Sigmoid colon (tissue), 7 donors: ENCODE measurements around the gene TGFBI. TPM values are rescaled to one million over a fixed set of nuclear protein-coding genes. Genes with fewer than 3 reads are reported as not detected.

ENCODE experiments used
- DNase-seq: peaks from one replicate; pipeline ENCODE4 v3.0.0-alpha.2; 2019
- H3K27ac ChIP-seq, 4 donors: fragments of 200-600 bp; sonication (generic); one replicate each; pipeline ENCODE4 v1.5.1; 2016 to 2019; ENCODE audit warnings: mild to moderate bottlenecking in 1 of 4
- H3K27me3 ChIP-seq, 3 donors: fragments of 200-600 bp; sonication (generic); one replicate each; pipeline ENCODE4 v1.5.1; 2019; ENCODE audit warnings: mild to moderate bottlenecking in 1 of 3
- H3K36me3 ChIP-seq, 4 donors: fragments of 200-600 bp; sonication (generic); one replicate each; pipeline ENCODE4 v1.5.1; 2016 to 2019
- H3K4me1 ChIP-seq, 4 donors: fragments of 200-600 bp; sonication (generic); one replicate each; pipeline ENCODE4 v1.5.1; 2017 to 2019
- H3K4me3 ChIP-seq, 4 donors: fragments of 200-600 bp; sonication (generic); one replicate each; pipeline ENCODE4 v1.5.1; 2017 to 2019; ENCODE audit warnings: mild to moderate bottlenecking in 2 of 4, moderate library complexity in 1 of 4
- H3K9me3 ChIP-seq, 4 donors: fragments of 200-600 bp in 3 of 4; sonication (generic) in 3 of 4; one replicate each; pipeline versions ENCODE4 v1.5.1 to v1.6.1; 2013 to 2019
- EP300 ChIP-seq, 4 donors: sonication (generic); formaldehyde crosslinking; IDR thresholded peaks; one replicate each; pipeline ENCODE4 v1.6.1; 2017; ENCODE audit warnings: antibody characterized with exemption in 4 of 4
- POLR2A ChIP-seq, 2 donors: fragments of 450-650 bp; IDR thresholded peaks; one replicate each; pipeline ENCODE4 v1.6.1; 2016; ENCODE audit warnings: antibody characterized with exemption in 2 of 2, mild to moderate bottlenecking in 2 of 2, moderate library complexity in 2 of 2
- POLR2AphosphoS5 ChIP-seq, 4 donors: sonication (generic); formaldehyde crosslinking; IDR thresholded peaks; one replicate each; pipeline ENCODE4 v1.6.1; 2017; ENCODE audit warnings: antibody characterized with exemption in 4 of 4
- whole genome bisulfite sequencing, 2 donors: extraction: QIAGEN DNeasy Blood & Tissue Kit; methylation state at CpG; one replicate each; pipeline ENCODE4 v1.1.7; 2013; 5-methylcytosine and 5-hydroxymethylcytosine counted together
- intact Hi-C: fragments of 100-400 bp; cut with DNase I; formaldehyde crosslinking; loops from one replicate; pipeline ENCODE4 v1.15.1; 2023
- polyA plus RNA-seq, 3 donors: library from polyadenylated mRNA; stranded (reverse); fragments of 200-250 nt; gene quantifications; one replicate each; pipeline ENCODE4 v1.2.3, GENCODE V29; 2013
- total RNA-seq, 4 donors: library from RNA; depleted of rRNA; stranded (reverse); fragments of >200 nt; gene quantifications; one replicate each; pipeline ENCODE4 v1.1.0, GENCODE V29; 2016
- TF ChIP-seq, protein P1 (sequence below), 4 experiments: fragments of 450-650 bp in 3 of 4; fragments of 200-600 bp in 1 of 4; IDR thresholded peaks; one replicate each; pipeline ENCODE4 v1.5.1; 2016 to 2019; ENCODE audit warnings: antibody characterized with exemption in 4 of 4, mild to moderate bottlenecking in 3 of 4, moderate library complexity in 2 of 4
- donor health status: healthy with polysubstance abuse.
- donor health status: Bipolar disorder and iron deficiency.
- donor health status: healthy.

The TGFBI gene
- total and polyA plus RNA-seq, 7 donors: 48.6 to 178 (median 67.4) TPM

- no peaks in the 10 kb centered on the region for H3K27me3 ChIP-seq
- no peak for DNase-seq
- TF ChIP-seq POLR2A (IDR thresholded peaks at IDR 0.05) (no peak), POLR2AphosphoS5 (IDR thresholded peaks at IDR 0.05) (no peak), EP300 (IDR thresholded peaks at IDR 0.05) (no peak)
- TF ChIP-seq, protein P1, sequence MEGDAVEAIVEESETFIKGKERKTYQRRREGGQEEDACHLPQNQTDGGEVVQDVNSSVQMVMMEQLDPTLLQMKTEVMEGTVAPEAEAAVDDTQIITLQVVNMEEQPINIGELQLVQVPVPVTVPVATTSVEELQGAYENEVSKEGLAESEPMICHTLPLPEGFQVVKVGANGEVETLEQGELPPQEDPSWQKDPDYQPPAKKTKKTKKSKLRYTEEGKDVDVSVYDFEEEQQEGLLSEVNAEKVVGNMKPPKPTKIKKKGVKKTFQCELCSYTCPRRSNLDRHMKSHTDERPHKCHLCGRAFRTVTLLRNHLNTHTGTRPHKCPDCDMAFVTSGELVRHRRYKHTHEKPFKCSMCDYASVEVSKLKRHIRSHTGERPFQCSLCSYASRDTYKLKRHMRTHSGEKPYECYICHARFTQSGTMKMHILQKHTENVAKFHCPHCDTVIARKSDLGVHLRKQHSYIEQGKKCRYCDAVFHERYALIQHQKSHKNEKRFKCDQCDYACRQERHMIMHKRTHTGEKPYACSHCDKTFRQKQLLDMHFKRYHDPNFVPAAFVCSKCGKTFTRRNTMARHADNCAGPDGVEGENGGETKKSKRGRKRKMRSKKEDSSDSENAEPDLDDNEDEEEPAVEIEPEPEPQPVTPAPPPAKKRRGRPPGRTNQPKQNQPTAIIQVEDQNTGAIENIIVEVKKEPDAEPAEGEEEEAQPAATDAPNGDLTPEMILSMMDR (IDR thresholded peaks at IDR 0.05): no peak
- H3K36me3 ChIP-seq: no peaks in the 10 kb centered on the region
- no peak overlapping the region for H3K4me3 ChIP-seq
- H3K4me1 ChIP-seq: peaks cover 0 to 44% (median 30%) of the 10 kb centered on the region in 4 donors
- intact Hi-C loops: no loop called here
- H3K27ac ChIP-seq: peak overlapping the region; percentile 60 to 80 (median 71)
- no peaks in the 10 kb centered on the region for H3K9me3 ChIP-seq
- WGBS, 2 donors: 97 to 98% methylated on average over 1 of the region's 1 CpG
Measured at GRCh38 chr5:136067422-136067821, 38.6 kb downstream of the TGFBI start.

DNA sequence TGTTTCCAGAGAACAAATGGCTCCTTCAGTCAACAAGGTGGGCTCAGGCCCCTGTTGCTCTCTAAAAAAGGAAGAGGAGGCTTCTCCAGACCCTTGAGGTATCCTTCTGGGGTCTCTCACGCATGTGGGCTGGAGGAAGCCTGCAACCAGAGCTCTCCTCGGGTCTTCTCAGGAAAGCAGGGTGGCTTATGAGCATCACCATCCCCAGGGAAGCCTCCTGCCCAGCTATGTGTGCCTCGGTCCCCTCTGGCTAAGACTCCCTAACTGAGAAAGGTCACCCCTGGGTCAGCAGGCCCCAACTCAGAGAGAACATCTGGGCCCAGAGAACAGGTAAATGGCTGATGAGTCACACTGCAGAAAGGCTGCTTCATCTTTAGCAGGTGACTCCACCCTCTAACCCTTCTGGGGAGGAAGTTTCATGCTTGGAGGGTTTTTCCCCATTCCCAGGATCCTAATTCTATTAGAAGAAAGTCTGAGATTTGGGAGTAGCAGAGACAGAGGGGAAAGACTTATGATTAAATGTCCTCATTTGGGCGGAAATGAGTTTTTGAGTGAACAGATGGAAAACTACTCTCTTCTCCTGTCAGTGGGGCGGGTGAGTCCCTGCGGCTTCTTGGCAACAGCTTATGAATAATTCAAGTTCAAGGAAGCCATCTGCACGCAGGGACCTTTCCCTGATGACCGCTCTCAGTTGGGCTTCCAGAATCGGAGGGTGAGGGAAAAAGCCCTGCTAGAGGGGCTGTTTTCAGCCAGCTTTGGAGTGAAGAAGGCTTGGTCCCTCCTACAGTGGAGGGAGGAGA, 41.9 kb downstream of the TGFBI start:
- WGBS, 2 donors: 80 to 86% methylated on average over 9 of the region's 9 CpGs
- intact Hi-C loops: no loop called here
- TF ChIP-seq, protein P1 (IDR thresholded peaks at IDR 0.05): no peak
- TF ChIP-seq POLR2AphosphoS5 (IDR thresholded peaks at IDR 0.05) (no peak), POLR2A (IDR thresholded peaks at IDR 0.05) (no peak), EP300 (IDR thresholded peaks at IDR 0.05) (no peak)
- H3K27me3 ChIP-seq: no peaks in the 10 kb centered on the region
- H3K27ac ChIP-seq: peak overlapping the region in 1 of 4 donors; percentile 10
- peaks cover 0 to 16% (median 14%) of the 10 kb centered on the region in 4 donors for H3K4me1 ChIP-seq
- DNase-seq: no peak
- no peaks in the 10 kb centered on the region for H3K9me3 ChIP-seq
- no peak overlapping the region for H3K4me3 ChIP-seq
- no peaks in the 10 kb centered on the region for H3K36me3 ChIP-seq

- no peak for DNase-seq
- Histone ChIP-seq H3K4me3 (no peak overlapping the region), H3K4me1 (no peaks in the 10 kb centered on the region), H3K27me3 (no peaks in the 10 kb centered on the region), H3K9me3 (no peaks in the 10 kb centered on the region), H3K36me3 (no peaks in the 10 kb centered on the region), H3K27ac (no peak overlapping the region)
- intact Hi-C loops: no loop called here
- TF ChIP-seq EP300 (IDR thresholded peaks at IDR 0.05): no peak
- 88 to 93% methylated on average over 5 of the region's 5 CpGs for WGBS, 2 donors
Measured at GRCh38 chr5:136073714-136074529, 45.1 kb downstream of the TGFBI start.

GRCh38 chr5:136075466-136075891, 46.7 kb downstream of the TGFBI start:
- WGBS, 2 donors: 80 to 88% methylated on average over 1 of the region's 1 CpG
- intact Hi-C loops: no loop called here
- no peak overlapping the region for H3K27ac ChIP-seq

More at GRCh38 chr5:136075466-136075891, 46.7 kb downstream of the TGFBI start:
- H3K27me3 ChIP-seq: no peaks in the 10 kb centered on the region
- no peak overlapping the region for H3K4me3 ChIP-seq
- TF ChIP-seq POLR2A (IDR thresholded peaks at IDR 0.05): no peak
- no peak for TF ChIP-seq EP300 (IDR thresholded peaks at IDR 0.05)
- no peak for TF ChIP-seq POLR2AphosphoS5 (IDR thresholded peaks at IDR 0.05)
- TF ChIP-seq, protein P1 (IDR thresholded peaks at IDR 0.05): no peak
- no peak for DNase-seq
- no peaks in the 10 kb centered on the region for H3K9me3 ChIP-seq
- no peaks in the 10 kb centered on the region for H3K36me3 ChIP-seq
- peaks cover 0 to 5% (median 0%) of the 10 kb centered on the region in 4 donors for H3K4me1 ChIP-seq
